TTC549 (cell line): ENCODE data around the gene PI4KA.
"Not testable (repeated sequence)": the region's sequence is repeated elsewhere in the genome, so short reads cannot be mapped to it uniquely, and the experiment has no call there.

Experiments
- FAIRE-seq: peaks from 2 replicates; lab custom pipeline; 2012; peaks lifted over from hg19 to GRCh38; lab: Jason Lieb, UNC

Gene PI4KA

DNA sequence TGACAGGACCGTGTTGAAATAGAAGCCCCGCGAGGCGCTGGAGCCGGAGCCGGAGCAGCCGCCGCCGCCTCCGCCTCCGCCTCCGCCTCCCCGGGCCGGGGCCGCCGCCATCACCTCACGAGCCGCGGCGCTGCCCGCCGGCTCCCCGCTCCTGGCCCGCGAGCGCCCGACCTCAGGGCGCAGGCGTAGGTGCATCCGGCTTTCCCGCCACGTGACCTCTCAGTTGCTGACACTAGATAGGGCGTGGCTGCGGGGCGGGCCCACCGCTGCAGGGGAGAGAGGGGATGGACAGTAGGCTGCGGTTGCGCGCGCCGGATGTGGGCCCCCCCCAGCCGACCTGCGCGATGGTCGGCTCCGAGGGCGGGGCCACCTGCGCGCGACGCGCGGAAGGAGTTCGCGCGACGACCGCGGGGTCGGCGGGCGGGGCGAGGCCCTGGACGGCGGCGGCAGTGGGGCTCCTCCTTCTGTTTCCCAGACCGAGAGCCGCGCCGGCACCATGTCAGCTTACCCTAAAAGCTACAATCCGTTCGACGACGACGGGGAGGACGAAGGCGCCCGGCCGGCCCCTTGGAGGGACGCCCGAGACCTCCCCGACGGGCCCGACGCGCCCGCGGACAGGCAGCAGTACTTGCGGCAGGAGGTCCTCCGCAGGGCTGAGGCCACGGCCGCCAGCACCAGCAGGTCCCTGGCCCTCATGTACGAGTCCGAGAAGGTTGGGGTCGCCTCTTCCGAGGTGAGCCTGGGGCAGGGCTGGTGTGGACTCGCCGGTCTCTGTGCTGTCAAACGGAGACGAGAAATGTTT lies at the start of gene PI4KA, which contains the start of gene SNAP29:
PI4KA (minus strand) TSS at position 197 of the 802 bp plus-strand sequence; CDS start at position 111, 86 bp downstream.
SNAP29 (plus strand) TSS at position 393 of the 802 bp plus-strand sequence; CDS start at position 497, 104 bp downstream.
- no peak for FAIRE-seq

DNA sequence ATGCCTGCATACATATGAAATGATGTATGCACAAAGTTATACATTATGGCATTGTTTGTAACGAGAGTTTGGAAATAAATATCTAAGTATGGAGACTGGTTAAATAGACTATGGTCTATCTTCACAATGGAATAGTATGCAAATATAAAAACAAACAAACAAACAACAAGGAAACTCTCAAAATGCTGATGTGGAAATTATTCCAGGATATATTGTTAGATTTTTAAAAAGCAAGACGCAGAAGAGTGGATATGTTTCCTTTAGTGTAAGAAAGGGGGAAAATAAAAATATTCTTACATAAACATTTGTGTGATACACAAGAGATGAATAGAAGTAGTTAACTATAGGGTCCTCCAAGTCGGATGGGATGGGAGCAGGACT lies 47.8 kb upstream of the PI4KA start:
- no peak for FAIRE-seq

DNA sequence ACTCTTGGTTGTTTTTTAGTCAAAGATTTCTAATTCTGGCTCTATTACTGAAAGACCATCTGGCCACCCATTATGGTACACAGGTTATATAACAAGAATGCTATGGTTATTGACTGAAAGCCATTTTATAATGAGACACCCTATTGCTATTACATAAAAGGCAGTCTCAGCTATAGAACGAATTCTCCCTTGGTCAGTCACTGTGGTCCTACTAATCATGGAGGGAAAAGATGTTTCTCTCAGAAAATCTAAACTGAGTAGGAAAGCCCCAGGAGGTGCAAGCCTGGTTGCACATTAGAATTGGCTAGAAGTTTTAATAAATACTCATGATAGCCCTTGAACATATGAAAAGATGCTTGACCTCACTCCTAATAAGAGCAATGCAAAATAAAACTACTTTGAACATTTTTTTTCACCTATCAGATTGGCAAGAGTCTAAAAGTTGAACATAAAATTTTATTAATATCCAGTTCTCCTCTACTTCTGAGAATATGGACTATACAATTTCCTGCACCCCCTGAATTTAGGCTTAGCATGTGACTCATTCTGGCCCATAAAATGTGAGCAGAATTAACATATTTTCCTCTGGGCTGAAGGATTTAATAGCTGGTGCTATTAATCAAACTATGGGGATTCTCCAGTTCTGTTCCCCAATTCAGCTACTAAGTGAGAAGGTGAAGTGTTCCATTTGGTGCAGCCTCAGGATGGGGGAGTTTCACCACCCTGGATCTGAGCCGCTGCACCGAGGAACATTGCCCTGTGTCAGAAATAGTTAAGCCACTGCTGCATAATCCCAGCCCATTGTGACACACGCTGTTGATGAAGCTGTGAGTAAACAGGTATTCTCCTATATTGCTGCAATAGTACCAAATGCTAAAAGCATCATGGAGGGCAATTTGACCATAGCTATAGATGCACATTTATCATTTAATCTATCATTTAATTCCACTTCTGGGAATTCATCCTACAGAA lies 47.1 kb upstream of the PI4KA start:
- FAIRE-seq, result no peak

GRCh38 chr22:20904980-20905355 lies 46.4 kb upstream of the PI4KA start:
- no peak for FAIRE-seq

- FAIRE-seq, result no peak
Measured at GRCh38 chr22:20904008-20904979, 45.7 kb upstream of the PI4KA start.

DNA sequence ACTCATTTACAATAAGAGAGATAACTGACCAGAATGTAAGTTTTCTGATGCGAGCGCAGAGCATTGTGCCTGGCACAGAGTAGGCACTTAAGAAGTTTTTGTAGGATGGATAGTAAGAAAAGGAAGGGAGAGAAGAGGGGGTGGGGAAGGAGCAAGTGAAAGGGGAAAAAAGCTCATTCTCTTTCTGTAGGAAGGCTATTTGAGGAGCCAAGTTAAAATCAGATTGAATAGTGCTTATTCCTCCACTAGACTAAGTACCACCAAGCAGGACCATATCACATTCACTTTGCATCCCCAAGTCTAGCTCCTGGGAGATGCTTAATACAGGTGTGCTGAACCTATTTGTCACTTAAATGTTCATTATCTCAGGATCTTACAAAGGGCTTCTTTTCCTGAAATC lies 44.5 kb upstream of the PI4KA start:
- no peak for FAIRE-seq

DNA sequence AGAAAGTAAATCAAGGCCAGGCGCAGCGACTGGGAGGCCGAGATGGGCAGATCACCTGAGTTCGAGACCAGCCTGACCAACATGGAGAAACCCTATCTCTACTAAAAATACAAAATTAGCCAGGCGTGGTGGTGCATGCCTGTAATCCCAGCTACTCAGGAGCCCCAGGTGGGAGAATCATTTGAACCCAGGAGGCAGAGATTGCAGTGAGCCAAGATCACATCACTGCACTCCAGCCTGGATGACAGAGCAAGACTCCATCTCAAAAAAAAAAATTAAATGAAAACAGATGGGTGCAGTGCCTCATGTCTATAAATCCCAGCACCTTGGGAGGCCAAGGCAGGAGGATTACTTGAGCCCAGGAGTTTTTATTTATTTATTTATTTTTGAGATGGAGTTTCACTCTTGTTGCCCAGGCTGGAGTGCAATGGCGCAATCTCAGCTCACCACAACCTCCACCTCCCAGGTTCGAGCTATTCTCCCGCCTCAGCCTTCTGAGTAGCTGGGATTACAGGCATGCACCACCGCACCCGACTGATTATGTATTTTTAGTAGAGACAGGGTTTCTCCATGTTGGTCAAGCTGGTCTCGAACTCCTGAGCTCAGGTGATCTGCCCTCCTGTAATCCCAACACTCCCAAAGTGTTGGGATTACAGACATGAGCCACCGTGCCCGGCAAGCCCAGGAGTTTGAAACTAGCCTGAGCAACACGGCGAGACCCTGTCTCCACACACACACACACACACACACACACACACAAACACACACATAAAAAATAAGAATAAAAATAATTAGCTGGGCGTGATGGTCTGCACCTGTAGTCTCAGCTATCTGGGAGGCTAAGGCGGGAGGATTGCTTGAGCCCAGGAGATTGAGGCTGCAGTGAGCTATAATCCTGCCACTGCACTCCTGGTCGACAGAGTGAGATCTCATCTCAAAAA lies 42.8 kb upstream of the PI4KA start:
- not testable (repeated sequence) for FAIRE-seq

DNA sequence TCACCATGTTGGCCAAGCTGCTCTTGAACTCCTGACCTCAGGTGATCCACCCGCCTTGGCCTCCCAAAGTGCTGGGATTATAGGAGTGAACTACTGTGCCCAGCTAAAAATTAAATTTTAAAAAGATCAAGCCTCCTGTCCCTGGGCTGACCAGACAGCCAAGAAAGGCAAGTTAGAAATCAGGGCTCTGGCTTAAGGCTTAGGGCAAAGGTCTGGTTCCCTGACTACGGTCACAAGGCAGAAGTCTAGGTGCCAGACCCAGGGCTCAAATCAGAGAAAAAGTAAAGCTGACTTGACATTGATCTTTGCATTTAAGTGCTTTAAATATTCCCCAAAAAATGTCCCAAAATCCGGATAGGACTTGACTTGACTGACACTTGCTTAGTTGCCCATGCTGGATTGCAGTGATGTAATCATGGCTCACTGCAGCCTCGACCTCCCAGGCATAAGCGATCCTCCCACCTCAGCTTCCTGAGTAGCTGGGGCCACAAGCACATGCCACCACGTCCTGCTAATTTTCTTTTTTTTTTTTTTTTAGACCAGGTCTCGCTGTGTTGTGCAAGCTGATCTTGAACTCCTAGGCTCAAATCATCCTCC lies 41.3 kb upstream of the PI4KA start:
- FAIRE-seq, result no peak

DNA sequence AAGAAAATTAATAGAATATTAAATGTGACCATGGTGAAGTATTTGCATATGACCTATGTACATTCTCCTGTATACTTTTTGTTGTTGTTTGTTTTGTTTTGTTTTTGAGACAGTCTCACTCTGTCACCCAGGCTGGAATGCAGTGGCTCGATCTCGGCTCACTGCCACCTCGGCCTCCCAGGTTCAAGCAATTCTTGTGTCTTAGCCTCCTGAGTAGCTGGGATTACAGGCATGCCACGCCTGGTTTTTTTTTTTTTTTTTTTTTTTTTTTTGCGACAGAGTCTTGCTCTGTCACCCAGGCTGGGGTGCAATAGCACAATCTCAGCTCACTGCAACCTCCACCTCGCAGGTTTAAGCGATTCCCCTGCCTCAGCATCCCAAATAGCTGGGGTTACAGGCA lies 39.1 kb upstream of the PI4KA start:
- FAIRE-seq, result not testable (repeated sequence)

GRCh38 chr22:20890975-20891374 lies 32.4 kb upstream of the PI4KA start:
- FAIRE-seq, result no peak

GRCh38 chr22:20889904-20890540 lies 31.4 kb upstream of the PI4KA start:
- no peak for FAIRE-seq

GRCh38 chr22:20889025-20889704 lies 30.6 kb upstream of the PI4KA start:
- no peak for FAIRE-seq

GRCh38 chr22:20887375-20887774 lies 28.8 kb upstream of the PI4KA start:
- no peak for FAIRE-seq

DNA sequence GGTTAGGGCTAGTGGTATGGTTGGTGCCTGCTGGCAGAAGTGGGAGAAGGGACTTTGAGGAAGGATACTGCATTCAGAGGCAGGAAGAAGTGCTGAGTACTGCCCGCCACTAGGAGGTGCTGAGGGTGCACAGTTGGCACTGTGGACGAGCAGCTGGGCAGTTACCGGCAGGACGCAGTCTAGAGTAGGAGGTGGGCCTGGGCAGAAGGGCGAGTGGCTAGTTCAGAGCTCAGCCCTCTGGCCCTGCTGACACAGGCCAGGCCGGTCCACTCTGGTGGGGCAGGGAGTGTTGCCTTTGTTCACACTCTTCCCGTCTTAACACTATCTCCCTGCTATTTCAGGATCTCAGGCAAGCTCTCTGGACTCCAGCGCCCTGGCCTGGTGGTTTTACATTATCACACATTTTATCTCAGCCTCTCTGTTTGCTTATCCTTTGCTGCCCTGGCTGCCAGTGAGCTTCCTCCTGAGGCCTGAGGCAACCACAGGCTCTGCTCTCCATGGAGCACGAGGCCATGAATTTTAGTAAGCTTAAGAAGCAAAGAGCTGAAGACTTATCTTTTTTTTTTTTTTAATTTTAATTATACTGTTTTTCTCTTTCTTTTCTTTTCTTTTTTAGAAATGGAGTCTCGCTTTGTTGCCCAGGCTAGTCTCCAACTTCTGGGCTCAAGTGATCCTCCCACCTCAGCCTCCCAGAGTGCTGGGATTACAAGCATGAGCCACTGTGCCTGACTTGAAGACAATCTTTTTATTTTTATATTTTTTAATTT lies 27.1 kb upstream of the PI4KA start:
- no peak for FAIRE-seq

DNA sequence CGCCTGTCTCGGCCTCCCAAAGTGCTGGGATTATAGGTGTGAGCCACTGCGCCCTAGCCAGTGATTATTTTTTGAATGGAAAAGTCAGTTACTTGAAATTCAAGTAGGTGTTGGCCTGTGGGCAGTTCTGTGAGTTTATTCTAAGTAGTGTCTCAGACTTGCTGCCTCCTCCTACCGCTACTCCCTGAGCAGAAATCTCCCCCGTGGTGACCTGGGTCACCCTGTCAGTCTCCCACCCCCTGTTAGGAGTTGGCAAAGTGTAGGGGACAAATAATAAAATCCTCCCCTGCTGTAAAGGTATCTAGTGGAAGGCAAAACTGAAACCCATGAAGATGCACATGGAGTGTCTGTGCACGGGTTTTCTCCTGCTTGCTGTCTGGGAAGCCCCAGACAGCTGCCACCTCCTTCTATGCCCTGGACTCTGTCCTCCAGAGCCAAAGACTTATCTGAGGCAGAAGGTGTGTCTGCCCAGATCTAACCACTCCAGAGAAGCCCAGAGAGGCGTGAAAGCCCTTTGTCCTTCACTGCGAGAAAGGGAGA lies 26.5 kb upstream of the PI4KA start:
- no peak for FAIRE-seq

DNA sequence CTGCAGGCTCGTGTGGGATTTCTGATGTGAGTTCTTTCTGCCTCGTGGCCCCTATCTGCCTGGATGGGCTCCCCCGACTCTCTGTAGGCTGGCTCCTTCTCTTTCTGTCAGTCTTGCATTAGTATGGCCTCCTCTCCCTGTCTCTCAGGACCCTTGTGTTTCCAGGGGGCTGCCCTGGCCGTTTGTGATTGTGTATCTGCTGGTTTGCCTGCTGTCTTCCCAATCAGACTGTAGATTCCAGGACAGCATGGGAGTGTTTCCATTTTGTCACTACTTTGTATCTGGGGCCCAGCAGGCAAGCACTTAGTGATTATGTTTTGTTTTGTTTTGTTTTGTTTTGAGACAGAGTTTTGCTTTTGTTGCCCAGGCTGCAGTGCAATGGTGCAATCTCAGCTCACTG lies 25.8 kb upstream of the PI4KA start:
- no peak for FAIRE-seq

GRCh38 chr22:20882855-20883254 lies 24.2 kb upstream of the PI4KA start:
- no peak for FAIRE-seq
